ENCODE measurements around the gene DDX39A.

Gene DDX39A

GRCh38 chr19:14441041-14441938, 22.1 kb upstream of the DDX39A start:
- Histone ChIP-seq H3K27me3 (ENCODE audit: insufficient read depth, low read depth) (no peaks in the 10 kb centered on the region), H3K4me3 (IDR thresholded peaks at IDR 0.05; ENCODE audit: insufficient read depth, low read depth, low read length) (no peak overlapping the region), H3K79me2 (ENCODE audit: insufficient read depth, low read depth) (no peaks in the 10 kb centered on the region), H3K9ac (no peak overlapping the region), H2AFZ (ENCODE audit: low read depth) (no peak overlapping the region), H3K4me2 (no peak overlapping the region), H3K27ac (no peak overlapping the region), H3K4me1 (ENCODE audit: low read depth, poor library complexity, severe bottlenecking) (no peaks in the 10 kb centered on the region), H4K20me1 (ENCODE audit: insufficient read depth) (no peaks in the 10 kb centered on the region), H3K36me3 (ENCODE audit: insufficient read depth) (no peaks in the 10 kb centered on the region)
- TF ChIP-seq CTCF (conservative IDR thresholded peaks at IDR 0.05; ENCODE audit: low read depth, low read length), result no peak

DNA sequence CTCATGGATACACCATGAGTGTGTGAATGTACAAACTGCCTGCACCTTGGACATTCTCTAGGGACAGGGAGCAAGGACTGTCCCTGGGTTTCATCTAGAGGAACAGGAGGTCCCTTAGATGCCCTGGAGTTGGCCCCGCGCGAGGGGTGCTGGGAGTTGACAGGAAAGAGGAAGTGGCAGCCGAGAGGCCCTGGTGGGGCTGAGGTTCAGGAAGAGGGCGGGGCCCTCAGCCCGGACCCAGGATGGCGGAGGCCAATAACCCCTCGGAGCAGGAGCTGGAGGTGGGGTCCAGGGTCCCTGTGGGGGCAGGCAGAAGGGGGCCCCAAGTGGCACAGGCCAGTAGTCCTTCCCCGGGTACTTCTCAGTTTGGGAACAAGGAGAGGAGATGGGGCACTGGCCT, 20.9 kb upstream of the DDX39A start:
- TF ChIP-seq CTCF (conservative IDR thresholded peaks at IDR 0.05; ENCODE audit: low read depth, low read length), result no peak
- H2AFZ ChIP-seq (ENCODE audit: low read depth), result no peak overlapping the region
- no peak overlapping the region for H3K27ac ChIP-seq
- no peaks in the 10 kb centered on the region for H3K36me3 ChIP-seq (ENCODE audit: insufficient read depth)
- no peaks in the 10 kb centered on the region for H3K27me3 ChIP-seq (ENCODE audit: insufficient read depth, low read depth)
- no peak overlapping the region for H3K9ac ChIP-seq
- H3K4me3 ChIP-seq (IDR thresholded peaks at IDR 0.05; ENCODE audit: insufficient read depth, low read depth, low read length), result no peak overlapping the region
- no peaks in the 10 kb centered on the region for H4K20me1 ChIP-seq (ENCODE audit: insufficient read depth)
- H3K4me1 ChIP-seq (ENCODE audit: low read depth, poor library complexity, severe bottlenecking), result no peaks in the 10 kb centered on the region
- H3K79me2 ChIP-seq (ENCODE audit: insufficient read depth, low read depth), result no peaks in the 10 kb centered on the region
- no peak overlapping the region for H3K4me2 ChIP-seq

DNA sequence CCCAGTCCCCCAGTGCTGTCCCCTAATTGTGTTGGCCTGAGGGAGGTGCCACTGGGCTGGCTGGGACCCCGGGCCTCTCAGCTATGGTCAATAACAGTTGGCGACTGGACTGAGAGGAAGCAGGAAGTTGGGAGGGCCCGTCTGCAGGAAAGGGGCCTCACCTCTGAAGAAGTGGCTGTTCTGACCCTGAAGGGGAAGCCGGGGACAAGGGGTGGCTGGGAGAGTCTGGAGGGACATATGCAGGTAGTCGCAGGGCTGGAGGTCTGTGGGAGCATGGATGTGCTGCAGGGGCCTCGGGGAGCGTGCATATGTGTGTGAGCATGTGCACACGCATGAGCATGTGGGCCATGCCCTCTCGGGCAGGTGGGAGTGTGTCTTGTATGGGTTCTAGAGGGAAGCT, 19.9 kb upstream of the DDX39A start:
- no peak for TF ChIP-seq CTCF (conservative IDR thresholded peaks at IDR 0.05; ENCODE audit: low read depth, low read length)
- Histone ChIP-seq H2AFZ (ENCODE audit: low read depth) (no peak overlapping the region), H3K36me3 (ENCODE audit: insufficient read depth) (no peaks in the 10 kb centered on the region), H3K4me3 (IDR thresholded peaks at IDR 0.05; ENCODE audit: insufficient read depth, low read depth, low read length) (no peak overlapping the region), H3K9ac (no peak overlapping the region), H3K79me2 (ENCODE audit: insufficient read depth, low read depth) (no peaks in the 10 kb centered on the region), H3K27me3 (ENCODE audit: insufficient read depth, low read depth) (no peaks in the 10 kb centered on the region), H4K20me1 (ENCODE audit: insufficient read depth) (no peaks in the 10 kb centered on the region), H3K4me1 (ENCODE audit: low read depth, poor library complexity, severe bottlenecking) (no peaks in the 10 kb centered on the region), H3K4me2 (no peak overlapping the region), H3K27ac (no peak overlapping the region)

DNA sequence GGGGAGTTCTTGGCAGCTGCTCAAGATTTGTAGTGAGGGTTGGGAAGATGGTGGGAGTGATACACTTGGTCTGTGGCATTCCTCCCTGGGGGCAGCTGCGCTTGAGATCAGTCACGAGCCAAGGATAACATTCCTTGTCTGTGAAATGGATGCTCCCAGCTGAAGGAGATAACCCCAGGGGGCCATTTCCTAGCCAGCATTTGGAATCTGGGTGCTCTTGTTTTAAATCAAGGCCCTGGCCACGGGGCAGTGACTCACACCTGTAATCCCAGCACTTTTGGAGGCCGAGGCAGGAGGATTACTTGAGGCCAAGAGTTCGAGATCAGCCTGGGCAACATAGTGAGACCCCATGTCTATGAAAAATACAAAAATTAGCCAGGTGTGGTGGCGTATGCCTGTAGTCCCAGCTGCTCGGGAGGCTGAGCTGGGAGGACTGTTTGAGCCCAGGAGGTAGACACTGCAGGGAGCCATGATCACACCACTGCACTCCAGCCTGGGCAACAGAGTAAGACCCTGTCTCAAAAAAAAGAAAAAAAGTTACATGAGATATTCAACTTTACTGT, 18.5 kb upstream of the DDX39A start:
- Histone ChIP-seq H3K4me2 (no peak overlapping the region), H3K4me1 (ENCODE audit: low read depth, poor library complexity, severe bottlenecking) (no peaks in the 10 kb centered on the region), H4K20me1 (ENCODE audit: insufficient read depth) (no peaks in the 10 kb centered on the region), H2AFZ (ENCODE audit: low read depth) (no peak overlapping the region), H3K79me2 (ENCODE audit: insufficient read depth, low read depth) (no peaks in the 10 kb centered on the region), H3K36me3 (ENCODE audit: insufficient read depth) (no peaks in the 10 kb centered on the region), H3K4me3 (IDR thresholded peaks at IDR 0.05; ENCODE audit: insufficient read depth, low read depth, low read length) (no peak overlapping the region), H3K9ac (no peak overlapping the region), H3K27ac (no peak overlapping the region), H3K27me3 (ENCODE audit: insufficient read depth, low read depth) (no peaks in the 10 kb centered on the region)
- no peak for TF ChIP-seq CTCF (conservative IDR thresholded peaks at IDR 0.05; ENCODE audit: low read depth, low read length)
